DMS153 treated with DMSO at 0.1 percent for 48 hours (cell line): ENCODE results near the gene CHRND.

Experiments
- DNase-seq: peaks from one replicate; lab custom pipeline; 2025; ENCODE audit not compliant: unreplicated experiment; lab: John Stamatoyannopoulos, UW

Gene CHRND

GRCh38 chr2:232525791-232526371 is at the start of gene CHRND:
TSS of gene CHRND (plus strand) at chr2:232526160. CDS start at chr2:232526216, 56 bp downstream.
- DNase-seq = no peak

DNA sequence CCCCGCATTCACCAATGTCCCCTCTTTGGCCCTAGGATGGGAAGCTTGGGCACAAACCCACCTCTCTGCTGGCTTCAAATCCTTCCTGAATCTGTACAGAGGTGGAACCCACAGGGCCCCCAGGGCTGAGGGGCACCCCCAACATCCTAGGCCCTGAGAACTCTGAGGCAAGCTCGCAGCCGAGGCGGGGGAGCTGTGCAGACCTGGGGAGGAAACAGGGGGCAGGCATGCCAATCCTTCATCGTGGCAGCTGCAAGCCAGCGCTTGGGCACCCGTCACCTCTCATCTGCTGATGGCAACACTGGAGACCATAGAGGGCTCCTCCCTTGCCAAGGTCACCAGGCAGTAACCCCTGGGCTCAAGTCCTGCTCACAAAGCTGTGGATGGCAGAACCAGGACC is 49.2 kb upstream of the CHRND start:
- DNase-seq = no peak

GRCh38 chr2:232477751-232478510 is 48.0 kb upstream of the CHRND start:
- no peak for DNase-seq

DNA sequence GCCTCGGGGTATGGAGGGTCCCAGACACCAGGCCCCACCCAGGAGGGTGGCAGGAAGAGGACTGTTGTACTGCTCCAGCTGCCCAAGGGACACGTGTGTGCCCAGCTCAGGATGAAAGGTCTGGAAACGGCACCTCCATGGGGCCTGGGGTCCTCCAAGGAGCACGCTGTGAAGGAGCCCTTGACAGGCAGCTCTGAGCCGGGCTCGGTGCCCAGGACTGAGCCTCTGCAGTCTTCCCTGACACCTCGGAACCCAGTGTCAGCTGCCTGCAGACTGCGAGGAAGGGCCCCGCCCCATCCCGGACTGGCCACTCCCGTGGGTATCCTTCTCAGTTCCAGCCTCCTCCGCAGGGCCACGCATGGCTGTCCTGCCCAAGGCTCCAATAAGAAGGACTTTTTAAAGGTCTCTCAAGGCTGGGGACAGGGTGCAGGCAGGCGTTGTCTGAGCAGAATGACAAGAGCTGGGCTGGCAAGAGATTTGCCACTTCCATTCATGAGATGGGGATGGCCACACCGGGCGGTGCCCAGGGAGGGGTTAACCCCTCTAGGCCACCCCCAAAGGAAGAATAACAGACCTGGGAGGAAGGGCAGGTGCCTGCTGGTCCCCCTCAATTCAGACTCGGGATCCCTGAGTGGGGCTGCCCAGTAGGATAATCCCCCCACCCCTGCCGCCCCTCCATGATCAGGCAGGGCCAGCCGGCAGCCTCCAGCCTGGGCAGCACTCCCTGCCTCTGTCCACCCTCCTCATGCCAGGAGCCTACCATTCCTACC is 47.2 kb upstream of the CHRND start:
- DNase-seq = no peak

GRCh38 chr2:232479341-232480200 is 46.4 kb upstream of the CHRND start:
- DNase-seq = no peak

- no peak for DNase-seq
Measured at GRCh38 chr2:232480201-232481190, 45.5 kb upstream of the CHRND start.

DNA sequence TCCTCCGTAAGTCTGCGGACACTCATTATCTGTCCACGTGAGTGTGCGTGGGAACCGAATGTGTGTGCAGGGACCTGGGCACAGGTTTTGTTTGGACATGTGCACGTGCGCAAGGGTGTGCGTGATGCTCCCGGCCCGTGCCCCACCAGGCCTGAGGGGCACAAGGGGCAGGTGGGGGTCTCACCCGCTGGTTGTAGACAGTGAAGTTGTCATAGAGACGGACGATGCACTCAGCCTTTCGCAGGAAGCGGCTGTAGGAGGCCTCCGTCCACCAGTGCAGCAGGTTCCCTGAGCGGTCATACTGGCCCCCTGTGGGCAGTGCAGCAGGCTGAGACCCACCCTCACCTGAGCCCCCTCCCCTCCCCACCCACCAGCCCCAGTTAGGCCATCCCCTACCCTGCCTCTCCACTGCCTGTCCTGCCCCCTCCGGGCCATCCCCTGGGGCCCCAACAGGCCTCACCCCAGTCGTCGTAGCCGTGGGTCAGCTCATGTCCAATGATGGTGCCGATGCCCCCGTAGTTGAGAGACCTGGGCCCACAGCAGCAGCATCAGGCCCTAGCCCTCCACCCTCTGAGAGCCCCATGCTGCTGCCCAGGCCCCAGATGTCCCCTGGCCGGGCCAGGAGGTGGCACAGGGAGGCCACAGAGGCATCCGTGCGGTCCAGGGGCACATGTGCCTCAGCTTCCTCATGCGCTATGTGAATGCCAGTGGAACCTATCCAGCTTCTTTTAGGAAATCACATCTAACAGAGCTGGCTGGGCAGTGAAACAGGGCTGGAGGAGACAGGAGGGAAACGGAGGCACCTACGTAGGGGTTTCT is 44.4 kb upstream of the CHRND start:
- no peak for DNase-seq

- DNase-seq = no peak
Measured at GRCh38 chr2:232482301-232483238, 43.4 kb upstream of the CHRND start.

DNA sequence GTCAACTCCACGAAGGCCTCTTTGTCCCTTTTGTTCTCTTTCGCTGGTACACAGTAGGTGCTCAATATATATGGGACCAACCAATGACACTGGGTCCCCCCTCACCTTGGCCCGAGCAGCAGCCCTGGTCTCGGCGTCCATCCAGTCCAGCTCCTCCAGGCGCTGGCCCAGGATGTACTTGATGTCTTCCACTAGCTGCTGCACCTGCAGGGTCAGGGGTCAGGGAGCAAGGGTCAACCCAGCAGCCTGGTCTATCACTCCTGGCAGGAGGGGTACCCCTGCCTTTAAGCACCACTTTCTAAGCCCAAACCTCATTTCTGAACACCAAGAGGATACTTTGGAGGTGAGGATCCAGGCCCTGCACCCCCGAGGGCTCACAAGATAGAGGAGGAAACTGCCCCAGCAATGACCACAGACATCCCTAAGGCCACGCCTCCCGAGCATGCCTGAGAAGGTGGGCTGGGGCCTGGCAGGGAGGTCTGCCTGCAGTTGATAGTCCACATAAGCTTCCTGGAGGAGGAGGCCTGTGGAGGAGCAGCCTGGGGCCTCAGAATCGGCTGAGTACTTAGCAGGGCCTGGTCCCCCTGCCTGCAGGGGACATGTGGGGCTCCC is 42.5 kb upstream of the CHRND start:
- no peak for DNase-seq

GRCh38 chr2:232483923-232484627 is 41.9 kb upstream of the CHRND start:
- no peak for DNase-seq

DNA sequence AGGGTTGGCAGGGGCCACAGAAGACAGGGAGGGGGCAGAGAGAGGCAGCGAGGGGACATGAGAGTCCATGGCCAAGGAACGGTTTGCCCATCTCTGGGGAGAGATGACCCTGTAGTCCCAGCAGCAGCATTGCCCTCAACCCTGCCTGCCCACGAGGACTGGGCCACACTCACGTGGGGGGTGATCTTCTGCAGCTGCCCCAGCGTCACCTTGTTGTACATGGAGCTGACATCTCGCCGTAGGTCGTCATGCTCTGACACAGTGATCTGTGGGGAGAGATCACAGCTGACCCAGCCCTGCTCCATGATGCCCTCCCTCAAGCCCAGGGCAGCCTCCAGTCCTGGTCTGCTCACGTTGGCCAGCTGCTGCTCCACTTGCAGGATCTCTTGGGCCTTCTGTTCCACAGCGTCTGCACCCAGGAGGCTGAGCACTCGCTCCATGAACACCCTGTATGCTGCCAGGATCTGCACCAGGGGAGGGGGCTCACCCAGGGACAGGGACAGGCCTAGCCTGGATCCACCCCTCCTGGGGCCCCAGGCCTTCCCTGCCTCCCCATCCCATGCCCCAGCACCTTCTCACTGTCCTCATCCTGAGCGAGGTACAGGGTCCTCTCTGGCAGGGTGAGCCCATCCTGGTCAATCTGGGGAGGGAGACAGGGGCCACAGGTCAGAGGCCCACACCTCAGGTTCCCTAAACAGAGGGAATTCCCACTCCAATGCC is 41.2 kb upstream of the CHRND start:
- no peak for DNase-seq

GRCh38 chr2:232485348-232485756 is 40.6 kb upstream of the CHRND start:
- no peak for DNase-seq

- no peak for DNase-seq
Measured at GRCh38 chr2:232485757-232486557, 40.0 kb upstream of the CHRND start.

DNA sequence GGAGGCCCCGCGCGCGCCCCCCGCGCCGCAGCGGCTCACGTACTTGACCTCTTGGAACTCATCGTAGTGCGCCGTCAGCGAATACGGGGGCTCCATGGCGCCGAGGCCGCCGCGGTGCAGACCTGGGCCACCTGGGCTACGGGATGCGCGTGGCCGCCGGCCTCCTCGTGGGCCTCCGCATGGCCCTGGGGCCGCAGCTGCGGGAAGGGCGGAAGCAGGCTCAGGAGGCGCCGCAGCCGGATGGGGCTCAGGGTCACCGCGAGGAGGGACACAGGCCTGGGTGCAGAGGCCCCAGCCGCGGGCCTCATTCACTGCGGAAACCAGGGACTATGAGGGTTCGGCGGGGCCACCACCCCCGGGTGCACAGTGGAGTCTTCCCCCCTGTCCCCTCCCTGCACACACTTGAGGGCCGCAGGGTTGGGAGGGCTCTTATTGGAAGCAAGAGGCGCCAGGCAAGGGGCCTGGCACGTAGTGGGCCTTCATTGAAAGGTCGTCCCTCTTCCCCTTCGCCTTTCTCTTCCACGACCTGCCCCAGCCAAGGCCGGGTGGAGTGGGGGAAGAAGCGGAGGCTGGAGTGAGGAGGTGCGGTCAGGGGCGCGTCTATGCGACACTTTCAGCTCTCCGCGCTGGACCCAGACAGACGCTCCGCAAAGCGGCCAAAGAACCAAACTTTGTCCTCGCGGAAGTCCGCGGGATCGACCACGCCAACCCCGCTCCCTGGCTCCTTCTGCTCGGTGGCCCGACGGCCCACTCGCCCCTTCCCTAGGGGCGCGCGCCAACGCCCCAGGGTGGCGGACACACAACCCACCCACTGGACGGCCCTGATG is 39.2 kb upstream of the CHRND start:
- DNase-seq = no peak
